Neural progenitor cell (in vitro differentiated cells): ENCODE results near the gene ITPR2. TPM values are rescaled to one million over a fixed set of nuclear protein-coding genes. Genes with fewer than 3 reads are reported as not detected.

Source experiments
- DNase-seq: peaks from one replicate; pipeline ENCODE4 v3.0.0-alpha.2; 2016; ENCODE audit warnings: low spot score
- H2AFZ ChIP-seq: fragments of 200-600 bp; sonication (generic); replicated peaks from 2 replicates; pipeline ENCODE4 v1.6.1; 2016; ENCODE audit warnings: antibody characterized with exemption
- H3F3A ChIP-seq: fragments of 200-600 bp; sonication (generic); 2 replicates; pipeline ENCODE4 v1.6.1; 2016; ENCODE audit warnings: antibody characterized with exemption, low read depth
- H3K27ac ChIP-seq: fragments of 200-600 bp; sonication (generic); 2 replicates; pipeline ENCODE4 v1.5.1; 2016; ENCODE audit warnings: mild to moderate bottlenecking
- H3K27me3 ChIP-seq: fragments of 200-600 bp; sonication (generic); 2 replicates; pipeline ENCODE4 v1.6.1; 2016; ENCODE audit warnings: mild to moderate bottlenecking, moderate library complexity
- H3K36me3 ChIP-seq: fragments of 200-600 bp; sonication (generic); 2 replicates; pipeline ENCODE4 v1.5.1; 2016
- H3K4me1 ChIP-seq: fragments of 200-600 bp; sonication (generic); 2 replicates; pipeline ENCODE4 v1.6.1; 2016; ENCODE audit warnings: mixed run types
- H3K4me2 ChIP-seq: fragments of 200-600 bp; sonication (generic); 2 replicates; pipeline ENCODE4 v1.6.1; 2016
- H3K4me3 ChIP-seq: fragments of 200-600 bp; sonication (generic); 2 replicates; pipeline ENCODE4 v1.5.1; 2016
- H3K79me2 ChIP-seq: fragments of 200-600 bp; sonication (generic); 2 replicates; pipeline ENCODE4 v1.6.1; 2016; ENCODE audit warnings: low read depth
- H3K9ac ChIP-seq: fragments of 200-600 bp; sonication (generic); 2 replicates; pipeline ENCODE4 v1.6.1; 2016
- H3K9me3 ChIP-seq: fragments of 200-600 bp; sonication (generic); 2 replicates; pipeline ENCODE4 v1.5.1; 2016; ENCODE audit warnings: low read depth
- H4K20me1 ChIP-seq: fragments of 200-600 bp; sonication (generic); 2 replicates; pipeline ENCODE4 v1.6.1; 2016; ENCODE audit warnings: low read depth
- H3K27ac Mint-ChIP-seq: 3 replicates; pipeline ENCODE4 v1.8.0; 2021; ENCODE audit warnings: mixed read lengths
- H3K27me3 Mint-ChIP-seq: 2 replicates; pipeline ENCODE4 v1.8.0; 2022; ENCODE audit warnings: low read depth, mild to moderate bottlenecking, inconsistent platforms, moderate library complexity, mixed read lengths; ENCODE audit not compliant: insufficient read depth
- H3K36me3 Mint-ChIP-seq: 3 replicates; pipeline ENCODE4 v1.8.0; 2021; ENCODE audit warnings: mixed read lengths
- H3K4me1 Mint-ChIP-seq: 3 replicates; pipeline ENCODE4 v1.8.0; 2021; ENCODE audit warnings: mixed read lengths
- H3K4me3 Mint-ChIP-seq: 3 replicates; pipeline ENCODE4 v1.8.0; 2021; ENCODE audit warnings: mild to moderate bottlenecking, moderate library complexity, mixed read lengths
- H3K9me3 Mint-ChIP-seq: 3 replicates; pipeline ENCODE4 v1.8.0; 2020; ENCODE audit warnings: mixed read lengths
- EZH2 ChIP-seq: fragments of 200-600 bp; sonication (generic); IDR thresholded peaks from 2 replicates; pipeline ENCODE4 v1.6.1; 2017; ENCODE audit warnings: antibody characterized with exemption, mild to moderate bottlenecking, moderate library complexity
- EZH2phosphoT487 ChIP-seq: fragments of 200-600 bp; sonication (generic); IDR thresholded peaks from 2 replicates; pipeline ENCODE4 v1.6.1; 2017; ENCODE audit warnings: antibody characterized with exemption
- total RNA-seq: library from RNA; depleted of rRNA; stranded (reverse); fragments of >200 nt; gene quantifications from 2 replicates; pipeline ENCODE4 v1.2.3, GENCODE V29; 2015; ENCODE audit warnings: low replicate concordance
- TF ChIP-seq, protein P1 (sequence below): fragments of 200-600 bp; sonication (generic); IDR thresholded peaks from 2 replicates; pipeline ENCODE4 v1.5.1; 2017; ENCODE audit warnings: antibody characterized with exemption, mild to moderate bottlenecking

ITPR2 gene
- total RNA-seq, 1 donor from 2014 or later, result 11.4 TPM

DNA sequence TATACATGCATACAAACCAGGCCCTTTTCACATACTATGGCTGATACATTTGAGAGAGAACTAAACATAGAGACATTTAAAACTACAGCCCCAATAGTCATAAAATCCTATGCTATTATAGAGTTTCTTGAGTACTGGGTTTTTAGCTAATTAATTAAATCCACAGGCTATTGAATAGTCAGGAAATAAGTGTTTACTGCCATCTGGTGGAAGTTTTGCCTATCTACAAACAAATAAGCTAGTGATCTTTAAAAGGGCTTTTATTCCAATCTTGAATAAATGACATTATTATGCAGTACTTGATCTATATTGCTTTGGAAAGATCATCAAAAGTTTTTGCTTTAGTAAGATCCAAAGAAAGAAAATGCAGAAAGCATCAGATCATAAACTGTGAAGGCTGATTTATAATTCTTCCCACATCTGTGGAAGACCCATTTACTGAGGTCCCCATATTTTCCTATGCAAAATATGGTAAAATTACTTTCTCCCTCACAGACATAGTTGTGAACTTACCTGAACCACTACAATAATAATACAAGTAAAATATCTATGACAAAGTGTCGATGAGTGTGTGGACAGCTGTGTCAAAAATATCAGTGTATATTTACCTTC is 131.3 kb downstream of the ITPR2 start:
- no peak overlapping the region for H3K4me3 Mint-ChIP-seq
- Histone ChIP-seq H4K20me1 (no peaks in the 10 kb centered on the region), H3F3A (no peaks in the 10 kb centered on the region), H3K36me3 (no peaks in the 10 kb centered on the region), H3K27me3 (no peaks in the 10 kb centered on the region), H3K9me3 (no peaks in the 10 kb centered on the region), H3K79me2 (no peaks in the 10 kb centered on the region), H3K4me2 (no peak overlapping the region), H3K4me1 (no peaks in the 10 kb centered on the region), H3K4me3 (no peak overlapping the region), H2AFZ (no peak overlapping the region), H3K27ac (no peak overlapping the region), H3K9ac (no peak overlapping the region)
- H3K27ac Mint-ChIP-seq, result no peak overlapping the region
- DNase-seq, result peak; percentile 71
- no peaks in the 10 kb centered on the region for H3K36me3 Mint-ChIP-seq
- H3K4me1 Mint-ChIP-seq, result peaks cover 2% of the 10 kb centered on the region
- no peaks in the 10 kb centered on the region for H3K27me3 Mint-ChIP-seq
- H3K9me3 Mint-ChIP-seq, result no peaks in the 10 kb centered on the region
- TF ChIP-seq, protein P1, sequence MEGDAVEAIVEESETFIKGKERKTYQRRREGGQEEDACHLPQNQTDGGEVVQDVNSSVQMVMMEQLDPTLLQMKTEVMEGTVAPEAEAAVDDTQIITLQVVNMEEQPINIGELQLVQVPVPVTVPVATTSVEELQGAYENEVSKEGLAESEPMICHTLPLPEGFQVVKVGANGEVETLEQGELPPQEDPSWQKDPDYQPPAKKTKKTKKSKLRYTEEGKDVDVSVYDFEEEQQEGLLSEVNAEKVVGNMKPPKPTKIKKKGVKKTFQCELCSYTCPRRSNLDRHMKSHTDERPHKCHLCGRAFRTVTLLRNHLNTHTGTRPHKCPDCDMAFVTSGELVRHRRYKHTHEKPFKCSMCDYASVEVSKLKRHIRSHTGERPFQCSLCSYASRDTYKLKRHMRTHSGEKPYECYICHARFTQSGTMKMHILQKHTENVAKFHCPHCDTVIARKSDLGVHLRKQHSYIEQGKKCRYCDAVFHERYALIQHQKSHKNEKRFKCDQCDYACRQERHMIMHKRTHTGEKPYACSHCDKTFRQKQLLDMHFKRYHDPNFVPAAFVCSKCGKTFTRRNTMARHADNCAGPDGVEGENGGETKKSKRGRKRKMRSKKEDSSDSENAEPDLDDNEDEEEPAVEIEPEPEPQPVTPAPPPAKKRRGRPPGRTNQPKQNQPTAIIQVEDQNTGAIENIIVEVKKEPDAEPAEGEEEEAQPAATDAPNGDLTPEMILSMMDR, result peak; percentile 78
- no peak for TF ChIP-seq EZH2phosphoT487

GRCh38 chr12:26700430-26700829 is 132.6 kb downstream of the ITPR2 start:
- H3K4me1 ChIP-seq, result no peaks in the 10 kb centered on the region
- peaks cover 2% of the 10 kb centered on the region for H3K4me1 Mint-ChIP-seq
- no peaks in the 10 kb centered on the region for H3K36me3 ChIP-seq
- no peaks in the 10 kb centered on the region for H3K27me3 ChIP-seq
- H3K27ac ChIP-seq, result no peak overlapping the region
- no peak overlapping the region for H3K27ac Mint-ChIP-seq
- H3K27me3 Mint-ChIP-seq, result no peaks in the 10 kb centered on the region
- H4K20me1 ChIP-seq, result no peaks in the 10 kb centered on the region
- TF ChIP-seq, protein P1, result no peak
- TF ChIP-seq EZH2 (no peak), EZH2phosphoT487 (no peak)
- H2AFZ ChIP-seq, result peak overlapping the region; percentile 65
- H3K9me3 Mint-ChIP-seq, result no peaks in the 10 kb centered on the region
- H3K4me2 ChIP-seq, result no peak overlapping the region
- no peak overlapping the region for H3K4me3 Mint-ChIP-seq
- no peaks in the 10 kb centered on the region for H3K9me3 ChIP-seq
- H3K79me2 ChIP-seq, result no peaks in the 10 kb centered on the region
- no peaks in the 10 kb centered on the region for H3K36me3 Mint-ChIP-seq
- H3F3A ChIP-seq, result no peaks in the 10 kb centered on the region
- no peak overlapping the region for H3K9ac ChIP-seq
- DNase-seq, result no peak
- H3K4me3 ChIP-seq, result no peak overlapping the region

DNA sequence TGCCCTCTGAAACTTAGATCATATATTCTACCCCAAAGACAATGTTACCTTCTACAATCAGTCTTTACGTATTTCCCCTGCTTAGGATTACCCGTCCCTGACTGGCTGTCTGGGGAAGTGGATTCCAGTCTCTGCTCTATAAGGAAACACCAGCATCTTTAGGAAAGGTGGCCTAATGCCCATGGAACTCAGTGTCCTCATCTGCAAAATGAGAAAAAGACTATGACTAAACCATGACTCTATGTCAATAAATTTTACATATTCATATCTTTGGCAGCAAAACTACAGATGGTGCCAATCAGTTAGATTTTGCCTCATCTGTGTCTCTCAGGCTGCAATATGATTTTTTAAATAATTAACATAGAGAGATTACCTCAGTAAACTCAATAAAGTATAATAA is 133.8 kb downstream of the ITPR2 start:
- Mint-ChIP-seq H3K4me1 (peaks cover 2% of the 10 kb centered on the region), H3K27ac (no peak overlapping the region), H3K36me3 (no peaks in the 10 kb centered on the region), H3K4me3 (no peak overlapping the region), H3K9me3 (no peaks in the 10 kb centered on the region), H3K27me3 (no peaks in the 10 kb centered on the region)
- Histone ChIP-seq H3K4me1 (no peaks in the 10 kb centered on the region), H3K27ac (no peak overlapping the region), H3K4me2 (no peak overlapping the region), H3K9ac (no peak overlapping the region), H3F3A (no peaks in the 10 kb centered on the region), H3K4me3 (no peak overlapping the region), H3K9me3 (no peaks in the 10 kb centered on the region), H4K20me1 (no peaks in the 10 kb centered on the region), H2AFZ (no peak overlapping the region), H3K36me3 (no peaks in the 10 kb centered on the region), H3K27me3 (no peaks in the 10 kb centered on the region), H3K79me2 (no peaks in the 10 kb centered on the region)
- DNase-seq, result no peak
- TF ChIP-seq EZH2phosphoT487 (no peak), EZH2 (no peak)
- TF ChIP-seq, protein P1, result no peak
